ENCODE data around the gene NTSR1.

The NTSR1 gene

GRCh38 chr20:62759981-62760431 lies 51.4 kb downstream of the NTSR1 start:
- no peak for DNase-seq

- DNase-seq = no peak
These were observed 51.8 kb downstream of the NTSR1 start for GRCh38 chr20:62760471-62760855.

GRCh38 chr20:62760856-62761758 lies 52.5 kb downstream of the NTSR1 start:
- DNase-seq = no peak

- DNase-seq = no peak
These were observed 53.1 kb downstream of the NTSR1 start for GRCh38 chr20:62761759-62762131.

- DNase-seq = no peak
These were observed 53.7 kb downstream of the NTSR1 start for GRCh38 chr20:62762376-62762775.

GRCh38 chr20:62762801-62763368 lies 54.2 kb downstream of the NTSR1 start:
- DNase-seq = no peak

GRCh38 chr20:62763404-62763803 lies 54.8 kb downstream of the NTSR1 start:
- no peak for DNase-seq

GRCh38 chr20:62764156-62764935 lies 55.7 kb downstream of the NTSR1 start:
- DNase-seq = no peak

- DNase-seq = no peak
These were observed 56.4 kb downstream of the NTSR1 start for GRCh38 chr20:62765021-62765420.

GRCh38 chr20:62765432-62766070 lies 56.9 kb downstream of the NTSR1 start:
- no peak for DNase-seq

- DNase-seq = no peak
These were observed 57.4 kb downstream of the NTSR1 start for GRCh38 chr20:62766071-62766450.

GRCh38 chr20:62766716-62767115 lies 58.1 kb downstream of the NTSR1 start:
- no peak for DNase-seq

- DNase-seq = no peak
These were observed 59.6 kb downstream of the NTSR1 start for GRCh38 chr20:62768234-62768546.

- DNase-seq = peak in 1 of 2 donors; percentile 31
These were observed 60.1 kb downstream of the NTSR1 start for GRCh38 chr20:62768551-62769287.

- no peak for DNase-seq
These were observed 60.9 kb downstream of the NTSR1 start for GRCh38 chr20:62769346-62770071.

GRCh38 chr20:62770111-62770910 lies 61.7 kb downstream of the NTSR1 start:
- DNase-seq = no peak

- no peak for DNase-seq
These were observed 62.3 kb downstream of the NTSR1 start for GRCh38 chr20:62770916-62771315.

GRCh38 chr20:62771396-62772102 lies 62.9 kb downstream of the NTSR1 start:
- DNase-seq = no peak

GRCh38 chr20:62772103-62772611 lies 63.5 kb downstream of the NTSR1 start:
- DNase-seq = no peak

GRCh38 chr20:62772619-62772989 lies 64.0 kb downstream of the NTSR1 start:
- DNase-seq = no peak
